ENCODE data around the gene SLC25A17. TPM values are rescaled to one million over a fixed set of nuclear protein-coding genes. Genes with fewer than 3 reads are reported as not detected.
"Not testable (repeated sequence)": the region's sequence is repeated elsewhere in the genome, so short reads cannot be mapped to it uniquely, and the experiment has no call there.

Gene SLC25A17, protein sequence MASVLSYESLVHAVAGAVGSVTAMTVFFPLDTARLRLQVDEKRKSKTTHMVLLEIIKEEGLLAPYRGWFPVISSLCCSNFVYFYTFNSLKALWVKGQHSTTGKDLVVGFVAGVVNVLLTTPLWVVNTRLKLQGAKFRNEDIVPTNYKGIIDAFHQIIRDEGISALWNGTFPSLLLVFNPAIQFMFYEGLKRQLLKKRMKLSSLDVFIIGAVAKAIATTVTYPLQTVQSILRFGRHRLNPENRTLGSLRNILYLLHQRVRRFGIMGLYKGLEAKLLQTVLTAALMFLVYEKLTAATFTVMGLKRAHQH
- 11.2 and 12.7 TPM in 2 replicates for total RNA-seq
- polyA plus RNA-seq: 18.1 and 22.2 TPM in 2 replicates

DNA sequence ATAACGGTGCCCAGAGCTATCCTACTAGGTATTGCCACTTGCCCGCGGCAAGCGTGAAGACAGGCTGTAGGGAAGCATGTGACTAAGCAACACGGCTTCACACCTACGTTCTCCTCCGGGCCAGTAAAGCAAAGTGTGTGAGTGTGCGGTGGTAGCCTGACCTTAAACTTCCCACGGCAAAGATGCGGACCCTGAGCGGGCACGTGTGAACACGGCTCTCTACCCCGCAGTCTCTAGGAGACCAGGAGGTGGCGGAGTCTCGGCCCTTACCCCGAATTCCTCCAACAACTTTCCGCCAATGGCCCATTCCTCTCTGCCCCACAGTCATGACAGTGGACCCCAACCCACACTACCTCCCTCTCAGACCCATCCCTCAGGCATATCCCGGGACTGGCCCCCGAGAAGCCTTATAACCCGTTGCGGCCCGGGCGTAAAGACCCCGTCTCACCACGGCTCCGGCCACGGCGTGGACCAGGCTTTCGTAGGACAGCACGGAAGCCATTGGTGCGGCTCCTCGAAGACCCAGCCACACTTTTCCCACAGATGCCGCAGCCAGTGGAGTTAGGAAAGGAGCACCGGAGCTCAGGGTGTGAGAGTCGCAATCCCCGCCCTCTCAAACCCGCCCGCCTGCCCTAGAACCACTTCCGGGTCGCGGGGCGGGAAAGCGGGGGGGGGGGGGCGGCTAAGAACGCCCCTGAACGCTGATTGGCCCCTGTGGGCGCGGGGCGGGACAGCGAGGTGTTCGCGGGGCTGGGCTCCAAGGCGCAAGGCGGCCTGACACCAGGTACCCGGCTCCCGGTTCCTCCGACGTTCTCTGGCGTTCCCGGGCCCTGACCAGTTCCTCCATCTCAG is at the start of gene SLC25A17:
Gene SLC25A17, minus strand, starts transcription at position 600 of the 852 bp plus-strand sequence. Its CDS starts 98 bp downstream, at position 502.
- no peaks in the 10 kb centered on the region for H3K9me3 ChIP-seq (ENCODE audit: low read depth)
- peaks cover 15% of the 10 kb centered on the region for H3K36me3 ChIP-seq
- TF ChIP-seq, protein P1, sequence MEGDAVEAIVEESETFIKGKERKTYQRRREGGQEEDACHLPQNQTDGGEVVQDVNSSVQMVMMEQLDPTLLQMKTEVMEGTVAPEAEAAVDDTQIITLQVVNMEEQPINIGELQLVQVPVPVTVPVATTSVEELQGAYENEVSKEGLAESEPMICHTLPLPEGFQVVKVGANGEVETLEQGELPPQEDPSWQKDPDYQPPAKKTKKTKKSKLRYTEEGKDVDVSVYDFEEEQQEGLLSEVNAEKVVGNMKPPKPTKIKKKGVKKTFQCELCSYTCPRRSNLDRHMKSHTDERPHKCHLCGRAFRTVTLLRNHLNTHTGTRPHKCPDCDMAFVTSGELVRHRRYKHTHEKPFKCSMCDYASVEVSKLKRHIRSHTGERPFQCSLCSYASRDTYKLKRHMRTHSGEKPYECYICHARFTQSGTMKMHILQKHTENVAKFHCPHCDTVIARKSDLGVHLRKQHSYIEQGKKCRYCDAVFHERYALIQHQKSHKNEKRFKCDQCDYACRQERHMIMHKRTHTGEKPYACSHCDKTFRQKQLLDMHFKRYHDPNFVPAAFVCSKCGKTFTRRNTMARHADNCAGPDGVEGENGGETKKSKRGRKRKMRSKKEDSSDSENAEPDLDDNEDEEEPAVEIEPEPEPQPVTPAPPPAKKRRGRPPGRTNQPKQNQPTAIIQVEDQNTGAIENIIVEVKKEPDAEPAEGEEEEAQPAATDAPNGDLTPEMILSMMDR (IDR thresholded peaks at IDR 0.05; ENCODE audit: low read depth, low read length): peak; percentile 50
- peak; percentile 88 to 93 for DNase-seq (ENCODE audit: low read depth in 1 of 2, low spot score in 1 of 2)
- peak within 1 kb of the TSS; percentile 91 for H3K27ac ChIP-seq
- H3K27me3 ChIP-seq: no peaks in the 10 kb centered on the region
- peaks cover 4% of the 10 kb centered on the region for H3K4me1 ChIP-seq (ENCODE audit: low read depth)
- peak within 1 kb of the TSS; percentile 82 for H3K4me3 ChIP-seq

DNA sequence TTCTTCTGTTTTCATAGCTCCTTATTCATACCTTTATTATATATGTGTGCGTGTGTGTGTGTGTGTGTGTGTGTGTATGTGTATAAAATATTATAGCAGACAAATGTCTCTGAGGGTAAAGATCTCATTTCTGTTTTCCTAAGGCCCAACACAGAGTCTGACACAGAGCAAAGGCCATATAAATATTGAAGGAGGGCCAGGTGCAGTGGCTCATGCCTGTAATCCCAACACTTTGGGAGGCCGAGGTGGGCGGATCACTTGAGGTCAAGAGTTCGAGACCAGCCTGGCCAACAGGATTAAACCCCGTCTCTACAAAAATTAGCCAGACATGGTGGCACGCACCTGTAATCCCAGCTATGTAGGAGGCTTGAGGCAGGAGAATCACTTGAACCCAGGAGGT is 49.2 kb upstream of the SLC25A17 start:
- H3K9me3 ChIP-seq (ENCODE audit: low read depth); H3K27ac ChIP-seq; H3K4me1 ChIP-seq (ENCODE audit: low read depth); H3K4me3 ChIP-seq; DNase-seq (ENCODE audit: low read depth in 1 of 2, low spot score in 1 of 2); H3K27me3 ChIP-seq: not testable (repeated sequence)
- H3K36me3 ChIP-seq: peaks cover 14% of the 10 kb centered on the region

DNA sequence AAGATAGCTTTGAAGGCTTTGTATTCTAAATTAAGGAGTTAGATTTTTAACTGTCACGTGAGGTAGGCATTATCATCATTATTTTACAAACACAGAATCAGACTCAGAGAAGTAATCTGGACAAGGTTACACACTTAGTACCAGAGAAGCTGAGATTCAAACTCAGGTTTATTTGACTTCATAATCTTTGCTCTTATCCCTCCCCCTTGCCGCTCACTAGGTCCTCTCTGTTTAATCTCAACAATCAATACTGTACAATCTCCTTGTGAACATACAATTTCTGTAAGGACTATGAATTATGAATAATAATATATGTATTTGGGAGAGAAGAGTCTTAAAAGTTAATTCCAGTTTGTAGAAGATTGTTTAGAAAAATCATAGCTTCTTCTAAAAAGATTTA is 48.0 kb upstream of the SLC25A17 start:
- no peaks in the 10 kb centered on the region for H3K4me1 ChIP-seq (ENCODE audit: low read depth)
- no peak overlapping the region for H3K4me3 ChIP-seq
- no peaks in the 10 kb centered on the region for H3K27me3 ChIP-seq
- TF ChIP-seq, protein P1 (IDR thresholded peaks at IDR 0.05; ENCODE audit: low read depth, low read length): no peak
- no peak overlapping the region for H3K27ac ChIP-seq
- DNase-seq (ENCODE audit: low read depth in 1 of 2, low spot score in 1 of 2): no peak
- no peaks in the 10 kb centered on the region for H3K9me3 ChIP-seq (ENCODE audit: low read depth)
- peaks cover 14% of the 10 kb centered on the region for H3K36me3 ChIP-seq

DNA sequence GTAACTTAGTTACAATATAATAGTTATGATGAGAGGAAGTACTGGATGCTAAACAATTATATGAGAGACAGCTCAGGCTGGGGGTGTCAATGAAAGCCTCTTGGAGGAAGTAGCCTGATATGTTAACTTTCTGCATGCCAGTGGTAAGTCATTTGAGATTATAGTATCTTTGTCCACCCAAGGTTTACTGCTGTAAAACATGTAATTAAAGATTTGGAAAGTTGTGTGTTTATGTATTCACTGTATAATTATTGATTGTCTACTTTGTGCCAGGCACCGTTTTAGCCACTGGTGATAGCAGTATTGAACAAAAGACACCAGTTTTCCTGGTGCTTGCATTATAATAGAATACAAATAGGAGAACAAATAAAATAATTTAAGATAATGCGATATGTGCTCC is 43.4 kb upstream of the SLC25A17 start:
- TF ChIP-seq, protein P1 (IDR thresholded peaks at IDR 0.05; ENCODE audit: low read depth, low read length): no peak
- no peaks in the 10 kb centered on the region for H3K27me3 ChIP-seq
- no peak for DNase-seq (ENCODE audit: low read depth in 1 of 2, low spot score in 1 of 2)
- H3K36me3 ChIP-seq: peaks cover 3% of the 10 kb centered on the region
- H3K27ac ChIP-seq: no peak overlapping the region
- peaks cover 5% of the 10 kb centered on the region for H3K4me1 ChIP-seq (ENCODE audit: low read depth)
- H3K9me3 ChIP-seq (ENCODE audit: low read depth): no peaks in the 10 kb centered on the region
- no peak overlapping the region for H3K4me3 ChIP-seq

DNA sequence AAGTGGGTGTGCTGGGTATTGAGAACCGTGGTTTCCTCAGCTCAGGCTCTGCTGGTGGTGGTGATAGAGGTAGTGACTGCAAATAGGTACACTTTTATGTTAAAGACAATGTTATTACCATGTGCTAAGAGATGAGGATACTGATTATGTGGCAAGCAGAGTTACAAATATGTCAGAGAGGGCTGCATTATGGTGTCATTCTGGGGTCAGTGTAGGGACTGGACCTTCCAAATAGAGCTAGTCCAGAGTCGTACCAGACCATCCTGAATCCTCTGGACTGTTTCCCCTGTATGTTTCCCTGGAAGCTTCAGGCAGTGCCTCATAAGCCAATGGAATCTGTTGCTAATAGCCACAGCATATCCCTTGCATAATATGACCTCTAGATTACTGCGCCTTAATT is 42.9 kb upstream of the SLC25A17 start, which contains the start of gene DNAJB7:
Gene DNAJB7, minus strand, starts transcription at position 101 of the 400 bp plus-strand sequence. CDS start 119 bp downstream, outside the sequence.
- H3K4me3 ChIP-seq: no peak within 1 kb of the TSS
- H3K27ac ChIP-seq: no peak within 1 kb of the TSS
- DNase-seq (ENCODE audit: low read depth in 1 of 2, low spot score in 1 of 2): no peak
- H3K27me3 ChIP-seq: no peaks in the 10 kb centered on the region
- H3K4me1 ChIP-seq (ENCODE audit: low read depth): peaks cover 5% of the 10 kb centered on the region
- no peaks in the 10 kb centered on the region for H3K9me3 ChIP-seq (ENCODE audit: low read depth)
- peaks cover 3% of the 10 kb centered on the region for H3K36me3 ChIP-seq
- TF ChIP-seq, protein P1 (IDR thresholded peaks at IDR 0.05; ENCODE audit: low read depth, low read length): no peak

Data from cardiac muscle cell (in vitro differentiated cells and primary cell).